Mucosa of descending colon (tissue), 3 donors: ENCODE measurements around the gene PLA2G4D. TPM values are rescaled to one million over a fixed set of nuclear protein-coding genes. Genes with fewer than 3 reads are reported as not detected.
A peak's percentile ranks its signal among the peaks of the same experiment; 100 is the strongest.

Source experiments
- ATAC-seq: fragments of 200-7000 bp; cut with Tn5 transposase; one replicate; pipeline ENCODE4 v1.9.1; 2020; ENCODE audit warnings: mild to moderate bottlenecking, moderate library complexity
- DNase-seq, 3 donors: peaks; one replicate each; pipeline ENCODE4 v3.0.0-alpha.2; 2020
- H3K36me3 ChIP-seq: fragments of 200-600 bp; one replicate; pipeline ENCODE4 v1.8.0; 2021; ENCODE audit warnings: low read depth, mild to moderate bottlenecking
- H3K4me1 ChIP-seq: fragments of 200-600 bp; one replicate; pipeline ENCODE4 v1.8.0; 2021; ENCODE audit warnings: low read depth, mild to moderate bottlenecking
- H3K4me3 ChIP-seq: fragments of 200-600 bp; one replicate; pipeline ENCODE4 v1.8.0; 2021; ENCODE audit warnings: mild to moderate bottlenecking
- H3K9me3 ChIP-seq: fragments of 200-600 bp; one replicate; pipeline ENCODE4 v1.8.0; 2021; ENCODE audit warnings: mild to moderate bottlenecking
- intact Hi-C, 2 donors: fragments of 100-400 bp; cut with DNase I in 1 of 2; cut with micrococcal nuclease in 1 of 2; formaldehyde crosslinking; loops; one replicate each; pipeline versions ENCODE4 v1.11.0 to v1.11.1; 2022; cut with DNase I, micrococcal nuclease
- total RNA-seq, 3 donors: library from RNA; stranded (reverse); fragmentation: NEBNext Ultra II Directional in 2 of 3; extraction: Animal tissue kit (Norgen Biotek cat#: 25700) in 2 of 3; gene quantifications; one replicate each; pipeline versions ENCODE4 v1.2.1 to v1.2.4, GENCODE V29; 2021 to 2023
- TF ChIP-seq, protein P1 (sequence below): fragments of 200-600 bp; IDR thresholded peaks from one replicate; pipeline ENCODE4 v1.8.0; 2022; ENCODE audit warnings: antibody characterized with exemption, mild to moderate bottlenecking
- donor health status: DM: no; HTN: no; CAD: no; lungs with moderate emphysema.
- donor health status: DM: no; HTN: no; CAD: no.
- donor health status: DM: no; HTN: yes; CAD: no.

PLA2G4D gene
- total RNA-seq, 3 donors from 2014 or later: 0.35 to 0.51 (median 0.49) TPM

DNA sequence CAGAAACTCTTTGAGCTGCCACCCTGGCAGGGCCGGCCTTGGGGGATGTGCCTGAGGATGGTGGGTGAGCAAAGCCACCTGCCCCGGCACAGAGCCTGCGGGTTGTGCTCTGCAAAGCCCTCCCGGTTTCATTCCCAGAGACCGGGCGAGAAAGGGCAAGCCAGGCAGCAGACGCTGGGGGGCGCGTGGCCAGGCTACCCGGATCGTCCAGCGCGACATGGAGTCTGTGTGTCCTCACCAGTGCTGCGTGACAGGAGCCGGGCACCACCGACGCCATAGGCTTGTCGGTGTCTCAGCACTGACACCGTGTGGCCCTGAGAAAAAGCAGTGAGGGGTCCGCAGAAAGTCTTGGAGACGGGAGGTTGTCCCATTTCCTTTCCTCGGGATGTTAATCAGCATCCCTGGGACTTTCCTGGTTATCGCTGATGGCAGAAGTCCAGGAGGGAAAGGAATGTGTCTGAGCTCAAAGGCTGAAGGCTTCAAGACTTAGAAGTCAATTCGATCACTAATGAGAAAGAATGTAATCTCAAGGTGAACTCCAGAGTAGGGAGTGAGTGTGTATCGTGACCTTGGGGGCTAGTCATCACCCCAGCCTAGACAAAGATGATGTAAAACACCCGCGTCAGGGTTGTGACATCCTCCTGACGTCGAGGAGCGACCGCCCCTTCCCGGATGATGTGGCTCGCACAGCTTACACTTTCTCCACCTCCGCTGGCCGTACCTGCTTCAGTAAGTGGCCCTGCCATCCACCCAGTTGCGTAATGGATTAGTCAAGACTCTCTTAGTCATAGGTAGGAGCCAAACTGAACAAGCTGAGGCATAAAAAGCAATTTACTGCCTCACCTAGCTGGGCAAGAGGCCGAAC lies 37.2 kb downstream of the PLA2G4D start:
- H3K4me1 ChIP-seq: peaks cover 6% of the 10 kb centered on the region
- intact Hi-C loops: loop anchor here in 1 of 2 donors (5.0 kb wide), 1 partner anchor 70 kb away; no protein-coding TSS in a partner anchor
- no peaks in the 10 kb centered on the region for H3K9me3 ChIP-seq
- DNase-seq: peak; percentile 78 to 85 (median 81)
- peak; percentile 94 for ATAC-seq
- H3K36me3 ChIP-seq: no peaks in the 10 kb centered on the region
- H3K4me3 ChIP-seq: no peak overlapping the region
- TF ChIP-seq, protein P1, sequence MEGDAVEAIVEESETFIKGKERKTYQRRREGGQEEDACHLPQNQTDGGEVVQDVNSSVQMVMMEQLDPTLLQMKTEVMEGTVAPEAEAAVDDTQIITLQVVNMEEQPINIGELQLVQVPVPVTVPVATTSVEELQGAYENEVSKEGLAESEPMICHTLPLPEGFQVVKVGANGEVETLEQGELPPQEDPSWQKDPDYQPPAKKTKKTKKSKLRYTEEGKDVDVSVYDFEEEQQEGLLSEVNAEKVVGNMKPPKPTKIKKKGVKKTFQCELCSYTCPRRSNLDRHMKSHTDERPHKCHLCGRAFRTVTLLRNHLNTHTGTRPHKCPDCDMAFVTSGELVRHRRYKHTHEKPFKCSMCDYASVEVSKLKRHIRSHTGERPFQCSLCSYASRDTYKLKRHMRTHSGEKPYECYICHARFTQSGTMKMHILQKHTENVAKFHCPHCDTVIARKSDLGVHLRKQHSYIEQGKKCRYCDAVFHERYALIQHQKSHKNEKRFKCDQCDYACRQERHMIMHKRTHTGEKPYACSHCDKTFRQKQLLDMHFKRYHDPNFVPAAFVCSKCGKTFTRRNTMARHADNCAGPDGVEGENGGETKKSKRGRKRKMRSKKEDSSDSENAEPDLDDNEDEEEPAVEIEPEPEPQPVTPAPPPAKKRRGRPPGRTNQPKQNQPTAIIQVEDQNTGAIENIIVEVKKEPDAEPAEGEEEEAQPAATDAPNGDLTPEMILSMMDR: peak; percentile 36

DNA sequence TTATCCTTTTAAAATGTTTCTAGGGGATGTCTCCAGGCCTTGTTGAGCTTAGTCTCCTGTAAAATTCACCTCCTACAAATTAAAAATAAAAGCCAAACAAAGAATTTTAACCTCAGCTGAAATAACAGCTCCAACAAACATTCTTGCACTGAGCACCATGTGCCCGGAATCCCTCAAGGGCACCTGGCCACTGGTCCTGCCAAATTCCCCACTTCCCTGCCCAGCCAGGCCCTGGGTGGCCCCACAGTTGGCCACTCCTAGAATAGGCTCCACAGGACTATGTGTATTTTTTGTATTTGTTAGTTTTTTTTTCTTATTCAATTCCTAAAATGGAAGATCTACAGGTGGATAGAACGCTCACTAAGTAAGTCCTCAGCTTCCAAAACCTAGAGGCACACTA lies 40.4 kb downstream of the PLA2G4D start:
- ATAC-seq (no peak), DNase-seq (no peak)
- peaks cover 6% of the 10 kb centered on the region for H3K4me1 ChIP-seq
- H3K36me3 ChIP-seq: no peaks in the 10 kb centered on the region
- TF ChIP-seq, protein P1: no peak
- no peak overlapping the region for H3K4me3 ChIP-seq
- H3K9me3 ChIP-seq: no peaks in the 10 kb centered on the region
- intact Hi-C loops: no loop called here

DNA sequence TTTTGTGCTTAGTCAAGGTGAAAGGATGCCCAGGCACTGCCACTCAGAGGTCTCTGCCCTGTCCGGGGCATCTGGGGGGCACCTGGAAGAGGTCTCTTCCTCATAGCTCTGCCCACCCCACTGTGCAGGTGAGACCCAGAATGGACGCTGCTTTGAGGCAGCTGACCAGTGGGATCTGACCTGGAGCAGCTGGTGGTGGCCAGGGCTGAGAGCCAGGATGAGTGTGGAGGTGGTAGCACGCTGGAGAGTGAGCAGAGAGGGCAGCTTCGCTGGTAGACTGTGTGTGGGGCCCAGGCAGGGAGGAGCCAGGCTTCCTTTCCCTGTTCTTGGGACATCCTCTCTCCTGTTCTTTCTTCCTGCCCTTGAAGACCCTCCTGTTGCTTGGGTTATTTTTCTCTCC lies 41.4 kb downstream of the PLA2G4D start:
- ATAC-seq (no peak), DNase-seq (no peak)
- H3K4me1 ChIP-seq: peaks cover 6% of the 10 kb centered on the region

DNA sequence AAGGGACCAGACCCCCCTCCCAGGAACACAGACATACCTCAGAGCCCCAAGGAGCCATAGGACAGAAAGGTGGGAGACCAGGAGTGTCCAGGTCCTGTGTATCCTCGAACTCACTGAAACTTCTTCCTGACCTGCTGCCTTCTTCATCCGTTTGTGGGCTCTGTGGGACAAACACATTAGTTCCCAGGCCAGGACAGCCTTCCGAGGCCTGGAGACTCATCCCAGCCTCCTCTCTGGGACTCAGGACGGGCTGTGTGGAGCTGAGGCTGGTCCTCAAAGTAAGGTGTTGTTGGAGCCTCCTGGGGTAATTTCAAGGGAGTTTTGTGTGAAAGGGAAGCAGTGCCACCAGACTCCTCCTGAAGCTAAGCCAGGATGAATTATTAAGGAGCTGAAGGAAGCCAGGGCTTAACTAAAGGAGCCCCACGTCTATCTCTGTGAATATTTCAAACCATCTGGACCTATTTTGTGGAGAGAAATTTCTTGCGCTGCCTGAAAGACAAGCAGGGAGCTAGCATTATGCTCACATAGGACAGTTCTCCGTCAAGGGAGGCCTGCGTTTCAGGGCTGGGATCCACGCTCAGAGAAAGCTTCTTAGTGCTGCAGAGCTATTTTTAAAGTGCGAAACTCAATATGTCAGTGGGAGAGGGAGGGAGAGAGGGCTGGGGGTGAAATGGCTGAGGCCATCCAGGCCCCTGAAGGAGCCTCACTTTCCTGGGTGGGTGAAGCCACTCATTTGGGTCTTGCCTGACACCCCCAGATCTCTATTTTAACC lies 43.7 kb downstream of the PLA2G4D start:
- ATAC-seq: no peak
- TF ChIP-seq, protein P1: no peak
- Histone ChIP-seq H3K4me1 (no peaks in the 10 kb centered on the region), H3K36me3 (no peaks in the 10 kb centered on the region), H3K9me3 (no peaks in the 10 kb centered on the region), H3K4me3 (no peak overlapping the region)
- intact Hi-C loops: no loop called here
- no peak for DNase-seq

More for the DNA sequence above, 41.4 kb downstream of the PLA2G4D start:
- no peak overlapping the region for H3K4me3 ChIP-seq
- H3K36me3 ChIP-seq: no peaks in the 10 kb centered on the region
- intact Hi-C loops: no loop called here
- TF ChIP-seq, protein P1: no peak
- H3K9me3 ChIP-seq: no peaks in the 10 kb centered on the region

DNA sequence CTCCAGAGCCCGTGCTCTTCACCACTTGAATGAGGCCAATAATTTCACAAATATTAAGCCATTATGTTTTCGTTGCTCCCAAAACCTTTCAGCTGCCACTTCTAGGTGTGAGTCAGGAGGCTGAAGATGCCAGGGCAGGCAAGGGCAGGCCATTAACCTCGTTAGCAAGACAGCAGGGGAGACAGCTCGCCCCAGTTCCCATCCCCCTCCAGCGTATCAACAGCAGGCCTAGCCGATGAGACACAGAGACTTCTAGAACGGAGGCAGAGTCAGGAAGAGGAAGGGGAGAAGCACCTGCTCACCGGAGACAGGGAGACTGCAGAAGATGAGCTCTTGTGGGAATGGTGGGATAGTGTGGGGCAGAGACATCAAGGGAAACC lies 45.6 kb downstream of the PLA2G4D start:
- Histone ChIP-seq H3K9me3 (no peaks in the 10 kb centered on the region), H3K36me3 (no peaks in the 10 kb centered on the region), H3K4me3 (no peak overlapping the region), H3K4me1 (no peaks in the 10 kb centered on the region)
- DNase-seq (no peak), ATAC-seq (no peak)
- intact Hi-C loops: no loop called here
- TF ChIP-seq, protein P1: no peak
